CD4-positive, alpha-beta T cell treated with Interferon alpha-2 for 1 hour (primary cell): ENCODE data around the gene MICAL2.
"Not testable (repeated sequence)": the region's sequence is repeated elsewhere in the genome, so short reads cannot be mapped to it uniquely, and the experiment has no call there.

Experiments used
- DNase-seq, 2 donors: peaks; one replicate each; pipeline ENCODE4 v3.0.0-alpha.2; 2020 to 2022

MICAL2 gene

DNA sequence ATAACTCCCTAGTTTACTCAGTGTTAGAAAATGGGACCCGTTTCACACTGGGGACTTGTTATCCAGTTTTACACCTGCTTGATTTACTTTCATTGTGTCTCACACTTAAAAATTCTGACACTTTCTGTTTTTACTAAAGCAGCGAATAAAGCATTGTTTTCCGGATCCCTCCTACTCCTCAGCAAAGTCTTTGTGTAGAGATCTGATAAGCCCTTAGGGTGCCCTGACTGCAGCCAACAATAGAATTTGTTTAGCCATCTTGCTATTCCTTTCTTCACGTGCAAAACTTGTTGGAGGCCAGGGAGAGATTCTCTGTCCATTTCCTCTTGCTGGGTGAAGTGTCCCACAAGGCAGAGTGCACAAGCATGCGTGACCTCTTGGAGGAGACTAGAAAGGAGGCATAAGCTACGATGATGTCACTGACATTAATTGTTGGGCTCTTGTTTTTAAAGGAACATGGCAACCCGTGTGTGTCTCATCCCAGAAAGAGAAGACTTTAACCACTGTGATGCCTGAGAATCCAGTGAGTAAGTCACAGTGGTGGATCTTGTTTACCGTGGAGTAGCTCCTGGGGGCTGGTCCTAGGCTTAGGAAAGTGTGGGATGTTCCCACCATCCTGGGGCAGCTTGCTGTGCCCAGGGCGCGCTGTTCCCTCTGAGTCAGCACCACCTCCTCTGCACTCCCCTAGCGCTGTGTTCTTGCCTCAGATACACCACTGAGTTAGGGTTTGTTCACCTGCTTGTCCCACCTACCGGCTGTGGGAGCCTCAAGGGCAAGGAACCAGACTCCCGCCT is 27.7 kb downstream of the MICAL2 start:
- no peak for DNase-seq

DNA sequence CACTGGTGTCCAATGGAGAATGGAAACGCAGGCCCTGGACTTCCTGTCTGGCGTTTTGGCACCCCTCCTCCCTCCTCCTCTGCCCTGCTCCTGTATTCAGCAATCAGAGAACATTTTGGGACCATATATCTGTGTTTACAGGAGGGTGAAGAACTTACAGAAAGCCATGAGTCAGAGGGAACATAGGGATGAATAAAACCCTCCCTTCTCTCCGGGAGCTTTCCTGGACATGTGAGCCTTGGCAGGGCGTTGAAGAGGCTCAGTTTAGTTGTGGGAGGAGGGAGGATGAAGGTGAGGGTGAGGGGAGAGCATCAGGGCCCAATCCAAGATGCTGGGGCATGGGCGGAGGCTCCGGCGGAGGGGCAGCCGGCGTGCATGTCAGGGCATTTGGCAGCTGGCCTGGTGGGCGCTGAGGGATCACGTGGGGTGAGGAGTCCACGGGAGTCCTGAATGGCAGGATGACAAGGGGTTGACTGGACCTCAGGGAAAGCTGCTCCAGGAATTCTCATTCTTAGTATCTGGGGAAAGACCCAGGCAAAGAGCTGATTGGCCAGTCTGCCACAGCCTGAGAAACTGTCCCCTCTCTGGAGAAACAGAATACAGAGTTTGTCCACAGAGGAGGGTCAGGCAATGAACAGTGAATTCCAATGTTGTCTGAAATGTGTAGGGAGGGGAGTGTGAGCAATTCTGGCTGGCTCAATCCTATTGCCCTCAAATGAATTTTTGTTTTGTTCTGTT is 28.9 kb downstream of the MICAL2 start:
- no peak for DNase-seq

DNA sequence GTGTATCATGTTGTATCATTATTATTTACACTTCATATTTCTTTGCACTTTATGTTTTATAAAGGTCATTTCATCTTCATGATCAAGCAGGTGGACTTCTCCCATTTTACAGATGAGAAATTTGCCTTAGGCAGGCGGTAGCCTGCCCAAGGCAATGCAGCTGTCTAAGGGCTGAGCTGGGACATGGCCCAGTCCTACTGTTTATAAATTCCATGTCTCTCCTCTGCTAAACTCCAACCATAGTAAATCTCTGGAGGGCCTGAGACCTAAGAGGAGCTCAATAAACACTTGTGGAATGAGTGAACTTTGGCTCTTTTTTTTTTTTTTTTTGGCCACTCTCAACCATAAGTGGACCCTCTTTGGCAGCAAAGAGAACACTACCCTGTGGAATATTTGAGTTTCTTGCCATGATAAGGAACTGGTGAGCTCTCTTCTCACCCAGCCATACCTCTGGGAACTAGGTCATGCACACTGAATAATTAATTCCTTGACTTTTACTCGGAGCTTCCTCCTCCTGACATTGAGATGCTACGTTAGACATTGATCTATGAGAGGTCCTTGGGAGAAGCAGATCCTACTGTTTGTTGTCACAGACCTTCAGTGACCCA is 29.9 kb downstream of the MICAL2 start:
- DNase-seq: no peak

DNA sequence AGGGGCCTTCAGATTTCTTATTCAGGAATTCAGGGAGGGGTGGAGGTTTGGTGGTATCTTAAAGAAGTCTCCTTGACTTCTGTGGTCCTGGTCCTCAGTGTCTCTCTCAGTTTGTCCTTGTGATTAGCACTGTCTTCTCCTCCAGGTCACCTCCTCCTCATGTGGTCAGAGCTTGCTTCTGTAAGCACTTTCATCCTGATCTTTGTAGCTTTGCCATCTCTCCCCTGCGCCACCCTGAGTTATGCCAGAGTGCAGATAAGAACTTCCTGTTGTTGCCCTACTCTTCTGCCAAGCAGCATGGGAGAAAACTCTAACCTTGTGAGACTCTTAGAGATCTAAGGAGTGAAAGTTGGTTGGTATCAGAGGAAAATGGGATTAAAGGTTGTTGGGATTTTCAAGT is 30.9 kb downstream of the MICAL2 start:
- DNase-seq: no peak

DNA sequence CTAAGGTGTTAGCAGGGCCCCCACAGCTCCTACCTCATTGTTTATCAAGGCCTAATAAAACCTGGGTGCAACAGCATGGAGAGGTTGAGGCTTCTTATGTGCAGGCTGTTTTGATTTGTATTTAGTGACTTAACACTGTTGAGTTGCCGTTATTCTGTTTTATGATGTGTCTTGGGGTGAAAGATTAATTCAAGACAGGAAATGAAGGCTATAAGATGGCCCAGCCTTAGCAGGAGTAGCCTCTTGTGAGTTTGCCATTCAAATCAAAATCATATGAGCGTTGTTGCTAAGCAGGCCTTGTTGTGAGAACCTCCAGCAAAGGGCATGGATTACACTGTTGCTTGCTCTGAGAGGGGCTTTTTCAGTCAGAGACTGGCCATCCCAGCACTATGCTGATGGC is 31.8 kb downstream of the MICAL2 start:
- no peak for DNase-seq

DNA sequence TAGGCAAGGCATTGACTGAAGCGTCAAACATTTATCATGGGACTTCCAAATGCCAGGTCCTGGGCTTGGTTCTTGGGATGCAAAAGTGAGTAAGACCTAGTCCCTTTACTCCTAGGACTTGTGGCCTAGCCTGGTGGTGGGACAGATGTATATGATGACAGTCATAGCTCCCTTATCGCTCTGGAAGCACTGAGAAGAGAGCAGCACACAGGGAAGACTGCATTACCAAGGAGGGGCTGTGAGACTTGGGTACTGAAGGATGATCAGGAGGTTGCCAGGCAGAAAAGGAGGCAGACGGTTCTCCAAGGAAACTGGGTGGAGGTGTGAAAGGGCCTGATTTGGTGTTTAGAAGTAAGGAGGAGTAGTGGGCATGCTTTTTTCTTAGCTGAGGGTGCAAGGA is 32.5 kb downstream of the MICAL2 start:
- no peak for DNase-seq

DNA sequence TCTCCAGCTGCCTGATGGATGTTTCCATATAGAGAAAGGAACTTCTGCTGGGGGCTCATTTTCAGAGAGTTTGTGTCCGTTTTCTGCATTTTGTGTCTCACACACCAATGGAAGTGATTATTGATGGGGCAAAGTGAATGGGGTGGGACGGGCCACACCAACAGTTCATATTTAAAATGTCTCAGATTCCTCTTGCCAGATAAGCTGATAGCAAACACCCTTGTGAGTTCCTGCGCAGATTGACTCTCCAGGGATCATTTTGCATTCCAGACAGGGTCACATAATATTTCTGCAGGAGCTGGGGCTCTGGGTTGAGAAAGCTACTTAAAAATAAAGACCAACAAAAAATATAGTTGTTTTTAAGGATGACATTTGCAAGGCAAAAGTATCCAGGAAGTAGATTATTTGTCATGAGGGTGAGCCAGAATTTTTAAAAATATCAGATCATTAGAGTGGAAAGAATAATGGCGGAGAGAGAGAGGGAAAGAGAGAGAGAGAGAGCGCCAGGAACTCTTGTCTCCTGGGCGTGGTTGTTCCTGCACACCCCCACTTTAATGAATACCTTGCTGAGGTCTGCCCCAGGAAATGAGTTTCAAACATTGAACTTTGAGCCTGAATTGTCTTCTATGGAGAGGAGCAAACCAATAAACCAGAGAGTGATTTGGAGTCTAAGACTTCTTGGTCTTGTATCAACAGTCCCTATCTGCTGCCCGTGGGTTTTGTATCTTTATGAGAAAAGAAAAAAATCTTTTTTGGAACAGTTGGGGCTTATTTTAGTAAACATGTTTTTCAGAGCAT is 33.3 kb downstream of the MICAL2 start:
- no peak for DNase-seq

DNA sequence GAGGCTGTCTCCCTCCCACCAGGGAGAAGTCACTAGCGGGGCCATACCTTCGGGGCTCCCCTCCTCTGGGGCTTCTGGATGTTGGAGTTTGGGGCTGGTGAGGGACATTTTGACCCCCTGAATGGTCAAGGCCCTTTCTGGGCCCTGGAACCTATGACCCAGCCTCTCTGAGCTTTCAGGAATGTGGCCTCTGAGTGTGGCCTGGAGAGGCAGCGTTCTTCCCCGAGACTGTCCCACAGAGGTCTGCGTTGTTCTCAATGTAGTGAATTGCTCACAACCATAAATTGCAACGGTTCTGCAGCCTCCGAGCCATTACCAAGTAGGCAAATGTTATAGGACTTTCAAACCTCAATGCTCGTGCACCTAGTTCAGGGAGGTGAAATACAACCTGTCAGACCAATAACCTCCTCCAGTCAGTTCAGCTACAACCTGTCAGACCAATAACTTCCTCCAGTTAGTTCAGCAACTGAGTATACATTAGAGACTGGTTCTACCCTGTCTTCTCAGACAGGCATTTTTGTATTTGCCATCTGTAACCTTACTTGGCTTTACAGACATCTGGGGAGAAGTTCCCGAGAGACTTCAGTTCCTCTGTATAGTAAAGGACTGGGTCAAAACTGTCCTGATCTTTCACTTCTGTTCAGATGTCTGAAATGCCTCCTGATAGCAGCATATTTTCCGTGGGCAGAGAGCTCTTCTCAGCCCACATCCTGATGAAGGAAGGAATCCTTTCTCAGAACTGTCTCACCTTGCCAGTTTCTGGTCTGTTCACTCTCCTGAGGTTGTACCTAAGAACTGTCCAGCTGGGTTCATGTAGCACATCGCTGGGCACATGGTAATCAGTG is 34.2 kb downstream of the MICAL2 start:
- DNase-seq: no peak

DNA sequence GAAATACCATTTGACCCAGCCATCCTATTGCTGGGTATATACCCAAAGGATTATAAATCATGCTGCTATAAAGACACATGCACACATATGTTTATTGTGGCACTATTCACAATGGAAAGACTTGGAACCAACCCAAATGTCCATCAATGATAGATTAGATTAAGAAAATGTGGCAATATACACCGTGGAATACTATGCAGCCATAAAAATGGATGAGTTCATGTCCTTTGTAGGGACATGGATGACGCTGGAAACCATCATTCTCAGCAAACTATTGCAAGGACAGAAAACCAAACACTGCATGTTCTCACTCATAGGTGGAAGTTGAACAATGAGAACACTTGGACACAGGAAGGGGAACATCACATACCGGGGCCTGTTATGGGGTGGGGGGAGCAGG is 36.3 kb downstream of the MICAL2 start:
- DNase-seq: not testable (repeated sequence)

DNA sequence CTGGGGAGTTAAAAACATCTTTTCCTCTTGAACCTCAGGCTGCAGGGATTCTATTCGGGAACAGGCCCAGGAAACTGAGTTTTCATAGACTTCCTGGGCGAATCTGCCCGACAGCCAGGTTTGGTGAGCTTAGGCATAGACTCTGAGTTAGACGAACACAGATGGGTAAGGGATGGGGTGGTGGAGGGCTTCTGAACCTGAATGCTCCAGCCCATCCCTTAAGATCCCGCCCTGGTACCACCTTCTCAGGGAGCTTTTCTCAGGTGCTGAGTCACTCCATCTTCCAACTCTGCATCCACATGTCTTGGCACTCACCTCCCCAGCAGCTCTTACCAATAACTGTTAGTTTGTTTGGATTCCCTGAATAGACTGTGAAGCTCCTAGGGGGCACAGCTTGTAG is 37.4 kb downstream of the MICAL2 start:
- DNase-seq: no peak

DNA sequence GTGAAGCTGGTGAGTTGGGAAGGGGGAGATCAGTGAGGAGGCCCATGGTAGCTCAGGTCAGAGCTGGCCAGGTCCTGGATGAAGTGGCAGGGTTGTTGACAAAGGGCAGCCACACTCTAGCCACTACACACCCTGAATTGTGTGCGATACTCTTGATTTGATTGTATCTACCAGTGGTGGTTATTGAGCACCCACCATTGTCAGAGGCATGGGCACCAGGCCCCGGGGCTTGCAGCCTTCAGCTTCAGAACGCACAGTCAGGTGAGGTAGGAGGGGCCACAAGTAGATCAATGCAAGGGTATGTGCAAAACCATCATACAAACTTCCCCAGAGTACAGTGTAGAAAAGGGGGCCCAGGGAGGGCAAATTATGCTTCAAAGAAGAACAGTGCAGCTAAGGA is 38.1 kb downstream of the MICAL2 start:
- no peak for DNase-seq

DNA sequence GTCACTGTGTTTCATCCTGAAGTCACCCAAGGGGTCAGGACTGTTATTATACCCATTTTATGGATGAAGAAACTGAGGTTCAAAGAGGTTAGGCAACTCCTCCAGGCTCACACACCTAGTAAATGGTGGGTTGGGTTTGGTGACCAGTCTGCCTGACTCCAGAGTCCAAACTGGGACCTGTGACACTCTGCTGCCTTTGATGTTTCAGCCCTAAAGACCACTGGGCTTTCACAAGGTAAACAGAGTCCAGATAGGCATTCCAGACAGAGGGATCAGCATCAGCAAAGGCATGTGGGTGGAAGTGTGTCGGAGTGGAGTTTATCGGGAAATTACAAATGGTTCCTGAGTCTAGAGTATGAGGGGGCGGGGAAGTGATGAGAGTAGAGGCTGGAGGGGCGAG is 38.5 kb downstream of the MICAL2 start:
- DNase-seq: no peak

DNA sequence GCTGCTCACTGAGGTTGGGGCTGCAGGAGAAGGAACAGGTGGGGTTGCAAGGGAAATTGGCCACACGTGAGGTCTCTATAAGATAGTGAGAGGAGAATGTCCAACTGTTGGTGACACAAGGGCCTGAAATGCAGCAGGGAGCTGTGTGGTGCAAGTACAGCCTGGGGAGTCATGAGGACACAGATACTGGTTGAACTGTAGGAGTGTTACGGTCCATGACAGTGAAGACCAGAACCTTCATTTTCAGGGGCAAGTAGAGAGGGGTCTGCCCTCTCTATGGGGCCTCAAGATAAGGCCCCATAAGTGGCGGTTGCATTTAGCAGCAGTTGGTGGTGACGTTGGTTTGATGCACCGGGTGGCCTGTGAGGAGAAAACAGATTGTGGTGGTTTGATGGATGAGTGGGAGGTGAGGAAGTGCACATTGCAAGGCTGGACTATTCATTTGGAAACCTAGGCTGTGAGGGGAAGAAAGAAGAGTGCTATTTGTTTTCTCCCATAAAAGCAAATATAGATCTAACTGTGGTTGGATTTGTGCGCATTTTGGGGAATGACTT is 39.4 kb downstream of the MICAL2 start:
- DNase-seq: no peak

DNA sequence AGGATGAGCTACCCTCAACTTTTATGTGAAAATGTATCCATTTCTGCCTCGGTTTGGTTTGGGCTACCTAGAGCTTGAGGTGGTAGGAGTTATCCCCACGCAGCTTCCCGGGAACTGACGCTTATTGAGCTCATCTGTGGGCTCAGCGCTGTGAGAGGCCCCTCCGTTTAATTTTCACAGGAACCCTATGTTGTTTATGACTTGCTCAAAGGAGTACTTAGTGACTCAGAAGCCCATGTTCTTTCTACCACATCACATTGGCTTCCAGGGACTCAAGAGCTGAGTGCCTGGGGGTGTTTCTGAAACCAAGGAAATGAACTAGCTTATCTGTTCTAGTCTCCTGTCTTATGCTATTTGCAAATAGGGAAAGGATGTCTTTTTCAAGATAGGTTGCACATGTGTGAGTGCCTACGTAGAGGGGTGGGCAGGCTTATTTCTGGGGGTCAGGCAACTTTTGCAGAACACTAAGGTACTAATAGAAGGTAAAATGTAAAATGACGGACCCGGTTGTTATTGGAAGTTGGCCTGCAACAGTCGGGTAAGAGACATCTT is 40.5 kb downstream of the MICAL2 start:
- no peak for DNase-seq

DNA sequence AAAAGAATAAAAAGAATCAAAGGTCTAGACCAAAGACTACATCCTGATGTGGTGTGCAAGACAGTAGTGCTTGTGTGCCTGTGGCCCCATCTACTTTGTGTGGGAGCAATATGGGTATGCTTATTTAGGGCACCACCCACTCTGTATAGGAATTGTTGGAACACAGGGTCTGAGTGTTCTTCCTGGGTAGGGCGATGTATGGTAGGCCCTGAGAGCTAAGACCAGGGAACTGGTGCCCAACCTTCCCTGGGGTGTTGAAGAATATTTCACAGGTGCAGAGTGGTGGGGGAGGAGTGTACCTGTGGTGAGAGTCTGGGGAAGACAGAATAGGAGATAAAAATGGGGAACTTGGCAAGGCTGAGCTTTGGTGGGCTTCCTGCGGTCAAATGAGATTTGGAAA is 41.9 kb downstream of the MICAL2 start:
- no peak for DNase-seq

DNA sequence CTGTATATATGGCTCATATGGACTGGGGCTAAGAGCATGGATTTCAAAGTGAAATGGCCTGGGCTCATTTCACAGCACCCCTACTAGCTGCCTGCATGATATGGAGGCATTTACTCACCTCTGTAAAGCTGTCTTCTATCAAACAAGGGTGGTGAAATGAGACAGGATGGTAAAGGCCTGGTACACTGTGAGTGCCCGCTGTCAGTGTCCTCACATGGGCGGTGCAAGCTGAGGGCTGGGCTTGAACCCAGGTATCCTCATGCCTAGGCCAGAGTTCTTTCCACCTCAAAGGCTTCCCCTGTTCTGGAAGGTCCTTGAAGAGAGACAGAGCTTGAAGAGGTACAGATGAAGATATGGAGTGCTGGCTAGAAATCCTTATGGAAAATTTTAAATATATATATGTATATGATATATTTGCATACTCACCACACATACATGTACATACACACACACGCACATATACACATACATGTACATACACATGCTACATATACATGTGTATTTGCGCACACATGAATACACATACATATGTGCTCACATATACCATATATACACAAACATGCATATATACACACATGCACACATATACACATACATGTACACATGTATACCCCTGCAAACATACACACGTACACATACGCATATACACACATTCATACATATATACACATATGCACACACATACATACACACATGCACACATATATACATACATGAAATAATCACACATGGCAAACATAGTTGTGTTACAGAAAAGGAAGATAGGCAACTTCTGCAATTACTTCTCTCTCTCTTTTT is 44.7 kb downstream of the MICAL2 start:
- DNase-seq: no peak

DNA sequence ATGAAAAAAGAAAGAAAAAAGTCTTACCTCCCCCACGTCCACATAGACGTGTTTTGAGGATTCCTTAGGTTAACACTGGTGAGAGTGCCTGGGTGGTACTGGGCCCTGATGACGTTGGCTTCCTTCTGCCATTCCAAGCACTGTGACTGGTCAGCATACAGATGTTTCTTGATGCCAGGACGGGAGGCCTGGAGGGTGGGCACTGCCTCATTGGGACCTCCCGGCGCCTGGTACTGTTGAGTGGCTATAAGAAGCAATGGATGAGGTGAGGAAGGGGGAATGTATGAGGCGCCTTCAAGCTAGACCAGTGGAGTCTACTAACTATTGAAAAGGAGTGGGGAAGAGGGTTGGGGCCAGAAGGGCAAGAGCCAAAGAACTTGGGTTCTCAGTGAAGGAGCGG is 45.3 kb downstream of the MICAL2 start:
- DNase-seq: no peak

DNA sequence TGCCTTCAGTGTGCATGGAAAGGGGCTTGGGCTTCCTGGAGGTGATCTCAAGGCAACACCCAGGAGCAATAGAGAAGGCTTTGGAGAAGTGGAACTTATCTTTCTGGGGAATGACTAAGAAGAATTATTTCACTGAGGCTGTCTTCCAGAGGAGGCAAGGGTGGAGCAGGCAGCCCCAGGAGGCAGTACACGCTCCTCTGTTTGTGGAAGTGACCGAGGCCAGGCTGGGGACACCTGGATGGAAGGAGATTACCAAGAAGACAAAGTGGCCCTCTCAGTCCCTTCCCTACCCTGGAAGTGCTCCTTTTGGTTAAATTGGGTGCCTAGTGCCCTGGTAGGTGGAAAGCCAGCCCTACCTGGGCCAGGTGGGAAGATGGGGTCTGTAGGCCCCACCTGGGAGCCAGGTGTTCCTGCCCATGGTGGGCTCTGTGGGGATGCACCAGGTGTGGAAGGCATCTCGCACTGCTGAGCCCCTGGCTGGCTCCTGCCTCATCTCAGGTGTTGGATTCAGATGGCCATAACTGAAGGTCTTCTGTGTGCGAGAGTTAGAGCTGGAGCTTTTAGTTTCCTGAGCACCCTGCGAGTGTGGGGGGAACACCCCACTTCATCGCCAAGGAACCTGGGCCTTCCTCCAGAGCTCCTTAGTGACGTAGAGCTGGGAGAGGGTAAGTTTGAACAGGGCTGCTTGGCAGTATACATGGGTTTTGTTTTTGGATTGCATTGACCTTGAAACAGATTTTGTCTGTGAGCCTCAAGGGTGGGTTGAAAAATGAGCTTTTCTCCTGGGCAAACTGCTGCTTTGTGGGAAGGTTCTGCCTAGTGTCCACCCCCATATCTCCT is 46.1 kb downstream of the MICAL2 start:
- DNase-seq: no peak

DNA sequence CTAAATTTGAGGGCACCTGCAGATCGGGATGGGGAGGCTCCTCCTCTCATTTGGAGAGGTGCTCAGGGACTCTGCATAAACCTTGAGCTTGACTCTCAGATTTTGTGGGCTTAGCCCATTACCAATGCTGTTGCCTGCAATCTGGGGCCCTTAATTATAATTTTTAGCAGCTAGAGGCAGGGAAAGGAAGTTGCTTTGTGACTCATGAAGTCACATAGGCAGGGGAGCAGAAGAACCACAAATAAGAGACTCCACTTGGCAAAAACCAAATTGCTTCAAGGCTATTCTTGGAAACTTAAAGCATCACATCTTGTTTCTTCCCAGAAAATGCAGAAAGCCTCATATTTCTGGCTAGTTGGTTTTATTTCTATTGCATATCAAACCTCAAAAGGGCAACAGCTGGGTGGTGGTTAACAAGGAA is 46.9 kb downstream of the MICAL2 start:
- DNase-seq: peak in 1 of 2 donors; percentile 22

DNA sequence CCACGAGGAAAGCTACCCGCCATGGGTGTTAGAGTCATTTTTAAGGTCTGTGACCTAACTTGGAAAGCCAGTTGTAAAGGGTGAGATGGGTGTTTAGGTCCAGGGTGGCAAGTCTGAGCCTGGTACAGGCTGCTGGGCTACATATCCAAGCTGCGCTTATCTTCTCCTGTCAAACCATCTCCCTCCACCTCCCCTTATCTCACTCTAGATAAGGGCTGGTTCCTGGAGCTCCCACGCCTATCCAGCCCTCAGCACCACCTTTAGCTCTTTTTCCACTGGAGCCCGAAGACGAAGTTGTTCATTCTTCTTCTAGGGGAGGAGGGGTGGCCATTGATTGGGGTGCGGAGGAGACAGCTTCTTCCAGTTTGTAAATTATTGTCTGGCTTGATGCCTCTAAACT is 48.5 kb downstream of the MICAL2 start:
- DNase-seq: no peak
